Dermis blood vessel endothelial cell (primary cell): ENCODE data around the gene UBA6. TPM values are rescaled to one million over a fixed set of nuclear protein-coding genes. Genes with fewer than 3 reads are reported as not detected.
"Not testable (repeated sequence)": the region's sequence is repeated elsewhere in the genome, so short reads cannot be mapped to it uniquely, and the experiment has no call there.

Experiments used
- DNase-seq: peaks from one replicate; pipeline ENCODE4 v3.0.0; 2010
- total RNA-seq: library from RNA; depleted of rRNA; stranded (reverse); fragments of >200 nt; gene quantifications from 2 replicates; pipeline ENCODE4 v1.2.3, GENCODE V29; 2014

Gene UBA6
- total RNA-seq, 1 donor from 2014 or later, result 262 TPM

DNA sequence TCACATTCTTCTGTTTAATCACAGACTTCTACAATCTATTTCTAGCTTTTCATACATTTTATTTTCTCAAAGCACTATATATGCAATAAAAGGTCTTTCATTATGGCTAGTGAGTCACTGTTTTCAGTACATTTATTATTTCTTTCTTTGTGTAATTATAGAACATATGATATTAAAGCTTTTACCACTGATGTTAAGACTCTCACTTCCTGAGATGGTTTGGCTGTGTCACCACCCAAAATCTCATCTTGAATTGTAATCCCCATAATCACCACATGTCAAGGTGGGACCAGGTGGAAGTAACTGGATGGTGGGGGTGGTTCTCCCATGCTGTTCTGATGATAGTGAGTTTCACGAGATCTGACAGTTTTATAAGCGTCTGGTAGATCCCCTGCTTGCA is 41.9 kb downstream of the UBA6 start:
- no peak for DNase-seq

DNA sequence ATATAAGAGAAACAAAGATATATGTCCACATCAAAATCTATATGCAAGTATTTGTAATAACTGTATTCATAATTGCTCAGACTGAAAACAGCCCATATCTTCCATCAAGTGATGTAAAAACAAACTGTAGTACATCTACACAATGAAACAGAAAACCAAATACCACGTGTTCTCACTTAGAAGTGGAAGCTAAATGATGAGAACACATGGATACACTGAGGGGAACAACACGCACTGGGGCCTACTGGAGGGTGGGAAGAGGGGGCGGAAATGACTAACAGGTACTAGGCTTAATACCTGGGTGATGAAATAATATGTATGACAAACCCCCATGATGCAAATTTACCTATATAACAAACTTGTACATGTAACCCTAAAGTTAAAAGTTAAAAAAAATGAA is 42.7 kb downstream of the UBA6 start:
- DNase-seq, result no peak

GRCh38 chr4:67651536-67651935 is 49.4 kb downstream of the UBA6 start:
- peak; percentile 71 for DNase-seq

GRCh38 chr4:67638136-67638535 is 62.8 kb downstream of the UBA6 start:
- DNase-seq, result no peak

GRCh38 chr4:67636978-67637377 is 64.0 kb downstream of the UBA6 start:
- not testable (repeated sequence) for DNase-seq

- no peak for DNase-seq
Measured at GRCh38 chr4:67635331-67635730, 65.6 kb downstream of the UBA6 start.

GRCh38 chr4:67634741-67635140 is 66.2 kb downstream of the UBA6 start:
- no peak for DNase-seq

GRCh38 chr4:67632492-67632891 is 68.5 kb downstream of the UBA6 start:
- no peak for DNase-seq

DNA sequence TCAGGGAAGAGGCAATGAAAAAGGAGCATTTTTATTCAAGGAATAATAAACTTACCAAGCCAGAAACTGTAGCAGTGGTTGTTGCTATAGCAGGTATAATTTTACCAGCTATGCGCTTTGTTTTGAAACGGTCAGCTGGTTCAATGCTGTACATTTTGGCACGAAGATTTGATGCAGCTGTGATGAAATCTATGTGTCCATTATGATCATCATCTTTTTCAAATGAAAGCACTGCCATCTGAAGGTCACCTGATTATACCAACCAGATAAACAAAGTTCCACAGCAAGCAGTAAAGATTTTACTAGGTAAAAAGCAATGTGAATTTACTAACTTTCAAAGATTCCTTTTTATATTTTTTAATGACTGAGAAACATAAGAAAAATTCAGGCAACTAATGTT is 76.0 kb downstream of the UBA6 start:
- DNase-seq, result no peak

GRCh38 chr4:67616478-67616877 is 84.5 kb downstream of the UBA6 start:
- no peak for DNase-seq

DNA sequence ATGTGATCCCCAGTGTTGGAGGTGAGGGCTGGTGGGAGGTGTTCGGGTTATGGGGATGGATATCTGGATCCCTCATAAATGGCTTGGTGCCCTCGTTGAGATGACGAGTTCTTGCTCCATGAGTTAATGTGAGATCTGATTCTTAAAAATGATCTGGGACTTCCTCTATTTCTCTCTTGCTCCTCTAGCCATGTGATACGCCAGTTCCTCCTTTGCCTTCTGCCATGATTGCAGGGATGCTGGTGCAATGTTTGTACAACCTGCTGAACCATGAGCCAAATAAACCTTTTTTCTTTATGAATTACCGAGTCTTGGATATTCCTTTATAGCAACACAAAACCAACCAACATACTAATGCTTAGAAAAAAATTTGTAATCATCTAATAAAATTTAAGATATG is 85.8 kb downstream of the UBA6 start:
- no peak for DNase-seq

GRCh38 chr4:67614186-67614585 is 86.8 kb downstream of the UBA6 start:
- DNase-seq, result no peak

DNA sequence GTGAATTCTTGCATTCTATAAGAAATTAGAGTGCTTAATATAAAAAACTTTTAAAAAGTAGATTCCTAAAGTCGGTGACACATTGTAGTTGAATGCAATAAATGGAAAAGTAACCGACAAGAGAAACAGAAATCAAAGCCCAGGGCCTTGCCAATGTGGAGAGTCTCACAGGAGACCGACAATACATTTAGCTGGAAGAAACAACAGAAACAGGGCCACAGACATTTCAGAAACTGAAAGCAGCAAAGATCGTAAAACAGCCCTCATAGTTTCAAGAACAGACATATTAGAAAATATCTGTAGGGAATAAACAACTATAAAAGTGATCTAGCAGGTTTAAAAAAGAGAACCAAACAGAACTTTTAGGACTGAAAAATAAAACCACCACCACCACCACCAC is 92.9 kb downstream of the UBA6 start:
- no peak for DNase-seq

- DNase-seq, result no peak
Measured at GRCh38 chr4:67604749-67605148, 96.2 kb downstream of the UBA6 start.

- no peak for DNase-seq
Measured at GRCh38 chr4:67604029-67604381, 97.0 kb downstream of the UBA6 start.

DNA sequence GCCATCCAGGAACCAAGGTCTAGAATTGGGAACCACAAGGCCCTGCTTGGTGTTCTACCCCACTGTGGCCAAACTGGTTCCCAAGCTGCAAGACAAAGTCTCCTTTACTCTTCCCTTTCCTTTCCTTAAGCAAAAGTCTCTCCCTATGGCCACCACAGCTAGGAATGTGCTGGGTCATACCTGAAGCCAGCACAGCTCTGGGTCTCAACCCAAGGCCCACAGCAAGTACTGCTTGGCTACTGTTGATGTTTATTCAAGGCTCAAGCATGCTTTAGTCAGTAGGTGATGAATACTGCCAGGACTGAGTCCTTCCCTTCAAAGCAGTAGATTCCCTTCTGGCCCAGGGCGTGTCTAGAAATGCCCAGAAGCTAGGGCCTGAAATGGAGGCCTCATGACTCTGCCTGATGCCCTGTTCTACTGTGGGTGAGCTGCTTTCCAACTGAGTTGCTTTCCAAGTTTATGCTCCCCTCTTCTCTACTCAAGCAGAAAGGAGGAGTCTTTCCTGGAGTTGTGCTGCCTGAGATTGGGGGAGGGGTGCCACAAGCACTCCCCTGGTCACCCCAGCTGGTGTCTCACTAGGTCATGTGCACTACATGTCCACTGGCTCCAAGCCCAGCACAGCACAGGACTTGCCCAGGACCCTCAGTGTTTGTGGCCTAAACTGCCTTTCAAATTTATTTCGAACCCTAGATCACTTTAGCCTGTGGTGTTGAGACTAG is 97.5 kb downstream of the UBA6 start:
- no peak for DNase-seq

- no peak for DNase-seq
Measured at GRCh38 chr4:67593741-67594175, 107.2 kb downstream of the UBA6 start.

DNA sequence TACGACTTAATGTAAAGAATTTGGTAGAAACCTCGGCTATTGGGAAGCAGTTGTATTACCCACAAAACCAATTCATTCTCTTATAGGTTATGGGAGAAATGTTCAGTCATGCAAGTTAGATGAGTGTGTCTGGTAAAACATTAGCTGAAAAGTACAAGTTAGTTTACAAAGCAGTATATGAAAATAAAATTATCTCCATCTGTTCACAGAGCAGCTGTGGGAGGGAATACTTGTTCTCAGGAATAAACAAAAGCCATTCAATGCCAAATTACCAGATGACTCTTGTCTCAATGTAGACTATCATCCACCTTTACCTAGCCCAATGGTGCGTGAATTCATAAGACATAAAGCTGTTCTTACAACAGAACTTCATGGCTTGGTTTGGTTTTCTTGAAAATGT is 113.8 kb downstream of the UBA6 start:
- DNase-seq, result no peak

- no peak for DNase-seq
Measured at GRCh38 chr4:67584496-67584895, 116.5 kb downstream of the UBA6 start.

DNA sequence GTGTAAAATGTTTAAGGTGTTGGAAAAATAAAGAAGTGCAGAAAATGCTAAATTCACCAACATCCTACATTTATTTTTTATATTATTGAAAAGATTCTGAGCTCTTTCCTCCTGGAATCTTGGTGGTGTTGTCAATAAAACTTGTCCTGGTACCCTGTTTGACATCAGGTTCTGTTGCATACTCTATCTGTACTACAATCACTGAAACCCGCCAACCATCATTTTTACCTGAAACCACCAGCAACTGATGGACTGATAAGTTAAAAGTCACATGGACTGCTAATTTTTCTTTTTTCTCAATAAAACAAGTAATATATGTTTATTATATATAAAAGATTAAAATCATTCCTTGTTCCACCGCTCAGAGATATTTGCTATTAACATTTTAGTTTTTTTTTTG is 119.0 kb downstream of the UBA6 start:
- no peak for DNase-seq

DNA sequence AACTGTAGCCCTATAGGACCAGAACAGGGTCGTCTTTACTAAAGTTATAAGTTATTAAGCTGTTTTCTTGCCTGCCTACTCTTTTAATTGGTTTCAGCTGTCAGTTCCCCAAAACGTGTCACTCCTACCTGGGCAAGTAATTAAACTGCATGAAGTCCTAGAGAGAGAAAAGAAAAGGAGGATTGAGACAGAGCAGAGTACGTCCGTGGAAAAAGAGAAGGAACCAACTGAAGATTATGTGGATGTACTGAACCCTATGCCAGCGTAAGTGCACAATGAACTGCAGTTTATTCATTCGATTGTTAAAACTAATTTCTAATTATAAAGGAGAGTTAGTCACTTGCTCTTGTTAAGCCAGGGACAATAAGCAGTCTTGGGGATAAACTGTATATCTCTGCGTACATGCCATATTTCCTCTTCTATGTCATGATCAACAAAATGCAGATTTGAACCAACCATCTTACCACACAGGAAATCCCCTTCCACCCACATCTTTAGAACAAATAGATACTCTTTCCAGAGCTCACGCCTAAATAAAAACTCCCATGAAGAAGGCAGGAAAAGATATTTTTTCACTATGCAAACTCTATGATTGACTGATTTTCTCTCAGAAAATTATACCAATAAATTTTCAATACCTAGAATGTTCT is 119.6 kb downstream of the UBA6 start:
- no peak for DNase-seq

- no peak for DNase-seq
Measured at GRCh38 chr4:67580577-67580976, 120.4 kb downstream of the UBA6 start.

DNA sequence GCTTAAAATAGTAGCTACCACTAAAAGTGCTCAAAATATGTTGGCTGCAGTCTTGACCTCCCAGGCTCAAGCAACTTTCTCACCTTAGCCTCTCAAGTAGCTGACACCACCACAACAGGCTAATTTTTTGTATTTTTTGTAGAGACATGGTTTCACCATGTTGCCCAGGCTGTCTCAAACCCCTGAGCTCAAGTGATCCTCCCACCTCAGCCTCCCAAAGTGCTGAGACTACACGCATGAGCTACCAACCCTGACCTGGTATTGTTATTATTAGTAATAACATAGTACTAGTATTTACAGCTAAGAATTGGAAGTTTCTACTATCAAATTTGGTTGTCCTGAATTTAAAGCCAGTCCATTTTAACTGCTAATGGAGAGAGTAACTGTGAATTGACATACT is 124.4 kb downstream of the UBA6 start:
- DNase-seq, result no peak

- no peak for DNase-seq
Measured at GRCh38 chr4:67576059-67576466, 124.9 kb downstream of the UBA6 start.
